ENCODE data around the gene PXK.

The PXK gene

DNA sequence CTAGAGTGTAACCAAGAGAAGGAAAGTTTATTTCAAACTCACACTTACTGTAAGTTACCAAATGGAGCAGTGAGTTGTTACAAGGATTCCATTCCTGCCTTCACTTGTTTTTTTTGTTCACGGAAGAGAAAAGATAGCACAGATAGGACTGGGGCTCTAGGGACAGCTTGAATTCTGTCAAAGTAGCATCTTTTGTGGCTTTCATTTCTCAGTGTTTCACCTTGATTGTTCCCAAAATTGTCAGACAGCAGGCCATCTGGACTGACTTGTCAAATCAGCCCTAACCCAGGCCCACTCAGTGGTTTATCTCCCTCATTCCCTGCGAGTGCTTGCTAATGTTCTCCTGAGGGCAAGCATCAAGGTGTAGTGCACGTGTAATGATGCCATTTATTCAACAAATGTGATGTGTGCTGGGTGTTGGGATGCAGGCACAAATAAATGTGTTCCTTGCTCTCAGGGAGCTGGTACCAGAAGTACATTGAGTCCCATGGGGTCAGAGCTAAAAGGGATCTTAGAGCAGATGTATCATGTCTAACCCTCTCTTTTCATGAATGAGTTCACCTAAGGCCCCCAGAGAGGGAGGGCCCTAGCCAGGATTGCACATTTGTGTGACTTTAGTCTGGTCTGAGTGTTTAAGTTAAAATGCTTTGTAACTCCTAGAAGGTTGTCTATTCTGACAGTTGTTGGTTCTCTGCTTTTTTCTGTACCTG, 51.8 kb downstream of the PXK start:
- no peak for ATAC-seq

DNA sequence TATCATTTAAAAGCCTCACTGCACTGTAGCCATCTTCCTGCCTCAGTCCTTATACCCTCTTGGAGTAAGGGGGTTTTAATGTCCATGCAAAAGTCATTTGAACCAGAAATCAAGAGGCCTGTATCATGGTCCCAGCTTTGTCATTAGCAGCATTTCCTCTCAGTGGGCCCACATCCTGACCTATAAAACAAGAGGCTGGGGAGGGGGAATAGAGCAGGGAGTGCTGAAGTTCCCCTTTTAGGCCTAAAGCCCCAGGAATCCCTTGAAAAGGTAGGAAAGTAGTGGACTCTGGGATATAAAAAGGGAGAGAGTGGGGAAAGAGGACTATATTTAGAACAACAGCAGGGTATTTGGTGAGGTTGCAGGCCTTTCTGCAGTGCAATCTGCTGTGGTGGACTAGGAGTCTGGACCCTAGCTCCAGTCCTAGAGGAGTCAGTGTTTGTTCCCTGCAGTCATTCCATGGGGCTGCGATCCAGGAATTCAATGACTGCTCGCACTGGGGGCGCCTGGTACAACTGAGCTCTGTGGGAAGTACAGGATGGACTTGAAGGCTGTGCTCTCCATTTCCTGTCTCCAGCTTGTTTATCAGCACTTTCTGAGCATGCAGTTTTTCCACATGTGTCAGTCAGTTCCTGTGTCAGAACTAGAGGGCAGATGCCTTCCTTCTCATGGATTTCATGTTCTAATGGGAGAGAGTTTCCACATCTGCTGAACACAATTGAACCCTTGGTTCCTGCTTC, 54.1 kb downstream of the PXK start:
- ATAC-seq, result no peak

DNA sequence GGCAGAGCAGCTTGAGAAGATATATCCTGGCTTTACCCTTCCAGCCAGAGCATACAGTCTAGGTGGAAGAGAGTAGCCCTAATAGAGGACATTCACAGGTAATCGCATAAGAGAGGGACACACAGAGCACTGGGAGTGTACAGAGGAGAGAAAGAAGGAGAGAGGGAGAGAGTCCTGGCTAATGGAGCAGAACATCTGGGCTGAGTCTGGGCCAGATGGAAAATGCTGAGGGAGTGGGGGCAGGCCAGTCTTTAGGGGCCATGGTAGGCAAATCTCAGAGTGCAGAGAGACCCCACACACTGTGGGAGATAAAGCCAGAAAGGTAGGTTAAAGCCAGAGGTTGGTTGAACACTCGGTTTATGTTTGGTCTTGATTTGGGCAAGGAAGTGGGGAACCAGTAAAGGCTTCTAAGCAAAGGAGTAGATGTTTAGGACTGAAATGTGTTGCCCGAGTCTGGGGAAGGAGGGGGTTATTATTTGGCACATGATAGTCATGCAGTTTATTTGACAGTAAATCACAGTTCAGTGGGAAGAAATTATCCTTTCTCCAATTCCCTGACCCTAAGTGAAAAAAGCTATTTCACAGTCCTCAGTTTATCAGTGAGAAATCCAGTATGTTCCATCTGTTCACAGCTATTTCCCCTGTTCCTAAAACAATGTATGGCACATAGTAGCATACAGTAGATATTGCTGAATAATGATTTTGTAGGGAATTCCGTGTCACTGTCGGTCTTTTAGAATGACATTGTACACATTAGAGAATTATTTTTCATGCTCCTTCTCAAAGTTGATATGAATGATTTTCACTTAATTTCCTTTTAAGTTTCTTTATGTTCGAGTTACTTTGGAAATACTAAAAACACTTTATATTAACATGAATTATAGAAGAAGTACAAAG, 55.2 kb downstream of the PXK start:
- no peak for ATAC-seq

DNA sequence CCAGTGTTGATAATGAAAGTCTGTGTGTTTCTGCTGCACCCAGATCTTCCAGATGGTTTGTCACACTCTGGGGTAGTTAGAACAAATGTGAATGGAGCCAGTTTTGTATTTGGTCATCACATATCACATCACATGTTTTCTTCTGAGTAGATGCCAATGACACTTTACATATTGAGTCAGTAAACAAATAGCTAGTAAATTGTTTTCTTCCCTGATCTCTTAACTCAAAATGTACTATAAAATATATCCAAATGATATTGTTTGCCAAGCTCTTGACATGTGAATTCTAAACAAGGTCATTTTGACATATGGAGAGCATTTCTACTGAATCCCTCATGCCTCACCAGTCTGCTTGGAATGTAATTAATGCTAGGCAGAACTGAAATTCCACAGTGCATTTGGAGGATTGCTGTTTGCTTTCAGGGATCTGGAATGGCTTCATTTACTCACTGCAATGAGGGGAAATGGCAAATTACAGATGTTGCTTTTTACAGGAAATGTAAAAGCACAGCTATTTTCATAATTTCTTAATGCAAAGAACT, 55.9 kb downstream of the PXK start:
- ATAC-seq, result no peak

DNA sequence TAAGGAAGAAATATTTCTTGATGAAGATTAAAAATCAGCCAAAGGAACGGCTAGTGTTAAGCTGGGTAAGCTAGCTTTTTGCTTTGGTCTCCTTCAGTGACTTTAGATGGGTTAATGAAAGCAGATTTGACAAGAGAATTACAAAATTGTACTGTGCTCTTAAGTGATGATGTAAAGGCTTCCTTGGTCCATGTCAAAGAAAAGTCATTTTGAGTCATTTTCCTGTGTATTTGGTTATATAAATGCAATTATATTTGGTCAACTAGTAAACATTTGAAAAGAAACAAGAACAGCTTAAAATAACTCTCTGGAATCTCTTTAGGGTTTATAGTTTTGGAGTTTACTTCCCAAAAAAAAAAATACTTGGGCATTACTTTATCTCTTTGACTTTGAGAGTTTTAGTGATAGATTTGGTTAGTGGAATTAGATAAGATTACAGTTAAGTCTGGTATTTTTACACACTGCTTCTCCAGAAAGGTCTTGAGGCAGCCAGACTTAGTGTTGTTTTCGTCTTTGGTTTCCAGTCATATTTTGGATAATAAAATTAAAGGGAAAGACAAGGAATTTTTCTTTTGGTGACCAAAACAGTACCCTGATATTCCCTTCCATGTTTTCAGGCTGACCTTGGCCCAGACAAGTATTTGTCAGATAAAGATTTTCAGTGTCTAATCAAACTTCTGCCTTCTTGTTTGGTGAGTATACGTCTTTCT, 58.6 kb downstream of the PXK start:
- no peak for ATAC-seq

DNA sequence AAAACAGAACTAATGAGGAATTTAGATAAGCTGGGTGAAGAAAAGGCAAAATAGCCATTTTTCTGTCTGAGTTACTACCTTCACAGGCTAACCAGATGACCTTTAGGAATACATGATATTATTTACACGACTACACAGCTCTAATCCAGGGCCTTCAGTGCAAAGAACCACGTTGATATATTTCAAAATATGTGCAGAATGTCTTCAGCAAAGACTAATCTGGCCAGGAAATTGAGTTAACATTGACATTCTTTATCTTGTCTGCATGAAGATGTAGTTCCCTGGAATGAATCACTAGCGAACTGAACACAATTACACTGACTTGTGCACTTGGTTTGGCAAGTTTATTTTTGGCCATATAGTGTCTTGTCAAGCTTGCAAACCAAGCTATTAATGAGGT, 59.5 kb downstream of the PXK start:
- ATAC-seq, result no peak

DNA sequence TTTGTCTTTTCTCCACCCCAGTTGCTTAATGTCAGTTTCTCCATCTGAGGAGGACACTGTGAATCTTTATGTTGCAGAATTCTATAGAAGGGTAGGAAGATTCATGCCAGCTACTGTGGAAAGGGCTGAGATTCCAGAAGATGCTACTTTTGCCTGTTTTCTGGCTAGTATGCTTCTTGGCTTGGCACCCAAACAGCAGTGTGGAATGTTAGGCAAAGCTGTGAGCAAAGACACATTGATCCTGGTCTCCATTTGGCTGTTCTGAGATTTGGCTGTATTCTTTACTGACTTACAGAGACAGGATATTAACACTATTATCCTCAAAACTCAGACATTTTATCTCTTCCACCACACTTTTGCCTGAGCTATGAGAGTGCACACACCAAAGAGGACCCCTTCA, 61.6 kb downstream of the PXK start:
- no peak for ATAC-seq

DNA sequence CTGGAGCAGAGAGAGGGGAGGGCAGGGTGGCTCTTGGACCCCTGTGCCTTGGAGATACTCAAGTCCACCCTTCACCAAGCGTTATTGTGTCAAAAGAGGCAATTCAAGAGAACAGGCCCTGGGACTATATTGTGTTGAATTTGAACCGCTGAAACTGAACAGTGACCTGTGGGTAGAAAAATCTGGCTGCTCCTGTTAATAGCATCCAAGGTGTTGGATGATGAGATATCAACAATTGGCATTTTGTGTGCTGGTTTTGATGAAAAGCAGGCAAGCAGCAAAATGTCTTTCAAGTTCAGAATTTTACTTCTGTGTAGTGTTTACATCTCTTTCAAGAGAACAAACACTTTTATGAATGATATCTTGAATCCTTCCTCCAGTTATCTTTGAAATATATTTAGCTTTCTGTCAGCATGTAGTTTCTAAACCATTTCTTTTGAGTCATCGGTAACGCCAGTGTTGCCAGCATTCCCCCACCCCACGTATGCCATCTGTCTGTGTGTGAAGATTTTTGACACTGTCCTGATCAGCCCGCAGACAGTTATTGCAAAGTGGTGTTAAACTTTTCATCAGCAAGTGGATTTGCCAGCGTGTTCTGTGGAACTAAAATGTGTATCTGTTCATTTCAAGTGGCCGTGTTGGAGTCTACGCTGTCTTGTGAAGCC, 66.1 kb downstream of the PXK start:
- no peak for ATAC-seq

DNA sequence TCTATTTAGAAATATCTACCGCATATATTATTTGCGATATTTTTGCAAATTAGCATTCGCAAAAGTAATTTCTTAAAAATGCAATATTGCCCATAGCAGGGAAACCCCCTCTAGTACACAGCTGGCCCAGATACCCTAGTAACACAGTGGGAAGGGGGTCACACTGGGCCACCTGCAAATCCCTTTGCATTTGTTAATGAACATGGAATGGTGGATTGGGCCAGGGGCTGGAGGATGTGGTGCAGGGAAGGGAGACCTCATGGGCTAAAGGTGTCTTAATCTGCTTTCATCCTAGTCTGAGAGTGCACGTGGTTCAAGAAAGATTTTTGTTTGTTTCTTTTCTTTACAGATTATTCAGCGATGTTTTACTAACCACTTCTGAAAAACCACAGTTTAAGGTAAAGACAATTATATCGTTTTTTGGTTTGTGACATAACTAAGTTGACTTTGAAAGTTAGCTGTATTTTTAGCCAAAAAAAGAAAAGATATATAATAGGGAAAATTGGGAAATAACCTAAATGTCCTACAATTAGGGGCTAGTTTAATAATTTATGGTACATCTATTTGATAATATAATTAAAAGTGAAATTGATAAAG, 70.9 kb downstream of the PXK start:
- ATAC-seq, result no peak

DNA sequence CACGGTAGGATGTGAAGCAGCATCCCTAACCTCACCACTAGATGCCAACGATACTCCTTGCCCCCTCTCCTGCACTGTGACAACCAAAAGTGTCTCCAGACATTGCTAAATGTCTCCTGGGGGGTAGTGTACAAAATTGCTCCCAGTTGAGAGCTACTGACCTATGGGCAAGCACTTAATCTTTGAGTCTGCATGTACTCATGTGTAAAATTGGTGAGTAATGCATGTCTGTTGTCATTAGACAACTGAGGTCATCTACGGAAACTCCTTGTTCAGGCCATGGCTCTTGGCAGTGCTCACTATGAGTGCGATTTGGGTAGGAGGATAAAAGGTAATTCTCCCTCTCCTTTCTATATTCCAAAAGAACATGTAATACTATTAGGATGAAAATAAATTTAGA, 71.7 kb downstream of the PXK start:
- ATAC-seq, result peak; percentile 20 to 32

DNA sequence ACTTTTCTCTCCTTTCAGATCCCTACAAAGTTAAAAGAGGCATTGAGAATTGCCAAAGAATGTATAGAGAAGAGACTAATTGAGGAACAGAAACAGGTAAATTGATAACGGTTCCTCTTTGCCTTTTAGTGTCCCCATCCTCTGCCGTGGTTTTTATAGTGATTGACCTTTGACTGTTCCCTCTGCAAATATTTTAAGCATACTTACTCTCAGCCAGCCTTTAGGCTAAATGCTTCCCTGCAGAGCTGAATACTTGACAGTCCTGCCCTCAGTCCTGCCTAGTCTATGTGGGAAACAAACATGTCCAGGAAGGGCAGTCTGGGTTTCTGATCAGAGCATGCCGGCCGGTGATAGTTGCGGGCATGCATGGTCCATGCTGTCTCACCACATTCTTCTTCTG, 76.2 kb downstream of the PXK start:
- no peak for ATAC-seq

DNA sequence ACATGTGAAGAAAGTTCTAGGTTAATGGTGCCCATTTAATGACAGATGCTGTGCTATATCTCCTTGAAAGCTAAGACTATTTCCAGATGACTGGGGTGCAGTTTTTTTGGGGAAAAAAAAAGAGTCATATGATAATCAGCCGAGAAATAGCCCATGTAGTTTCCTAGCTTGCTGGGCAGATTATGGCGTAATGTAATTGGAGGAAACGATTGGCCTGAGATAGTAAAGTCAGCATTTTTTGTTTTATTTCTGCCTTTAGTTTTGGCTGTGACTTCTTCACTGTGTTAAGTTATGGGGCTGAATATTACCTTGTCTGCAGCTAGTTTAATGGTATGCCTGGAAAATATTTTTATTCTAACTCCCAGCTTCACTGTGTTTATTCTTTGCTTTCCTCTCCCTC, 77.0 kb downstream of the PXK start:
- ATAC-seq, result no peak

DNA sequence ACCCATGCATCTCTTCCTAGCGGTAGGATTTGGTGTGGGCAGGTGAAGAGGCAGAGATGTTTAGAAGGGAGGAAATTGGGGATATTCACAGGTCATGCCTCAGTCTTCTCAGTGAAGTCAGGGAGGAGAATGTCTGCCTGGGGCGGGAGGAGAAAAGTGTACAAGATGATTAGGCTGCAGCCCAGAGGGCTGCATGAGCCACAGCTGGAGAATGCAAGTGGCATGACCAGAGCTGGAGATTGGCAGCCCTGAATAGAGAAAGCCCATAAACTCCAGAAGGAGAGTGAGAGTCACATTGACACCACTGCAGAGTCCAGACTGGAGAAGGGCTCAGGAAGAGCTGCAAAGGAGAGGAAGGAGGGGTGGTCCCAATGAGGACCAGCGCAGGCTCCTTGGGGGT, 78.3 kb downstream of the PXK start:
- ATAC-seq, result no peak

DNA sequence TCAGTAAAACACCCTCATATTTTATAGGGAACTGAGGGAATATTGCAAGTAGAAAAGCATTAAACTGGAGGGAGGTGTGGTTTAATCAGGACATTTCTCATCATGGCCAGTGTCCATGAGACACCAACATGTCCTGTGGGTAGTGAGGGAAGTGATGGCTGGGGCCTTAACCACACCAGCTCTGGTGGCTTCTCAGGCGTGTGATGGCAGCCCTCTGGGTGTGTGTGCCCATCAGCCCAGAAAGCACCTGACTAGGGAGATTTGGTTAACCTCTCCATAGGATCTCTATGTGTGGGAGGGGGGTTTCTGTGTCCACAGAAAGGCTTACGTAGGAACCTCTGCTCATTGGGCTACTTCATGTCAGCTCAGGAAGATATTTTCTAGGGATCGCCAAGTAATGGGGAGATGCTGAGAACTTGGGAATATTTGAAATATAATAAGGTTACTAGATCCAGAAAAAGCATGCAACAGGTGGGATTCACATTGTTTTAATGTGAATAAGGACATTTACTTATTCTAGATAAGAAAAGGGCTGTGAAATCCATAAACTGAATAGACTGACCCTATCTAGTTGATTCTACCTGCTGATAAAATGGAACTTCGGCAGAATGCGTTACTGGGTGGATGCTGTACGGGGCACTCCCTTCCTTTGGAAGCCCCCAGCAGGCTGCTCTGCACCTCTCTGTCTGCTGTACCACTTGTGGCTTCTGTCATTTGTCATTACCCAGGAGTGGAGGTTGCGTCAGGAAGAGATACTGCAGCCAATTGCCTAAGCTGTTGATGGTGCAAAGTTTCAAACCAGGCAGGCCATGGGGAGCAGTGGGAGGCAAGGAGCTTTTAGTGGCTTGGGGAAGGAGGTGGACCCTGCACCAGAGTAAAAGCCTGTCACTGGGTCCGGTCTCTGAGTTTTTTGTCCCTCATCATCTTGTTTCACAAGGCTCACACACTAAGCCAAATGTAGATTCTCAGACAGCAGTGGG, 79.4 kb downstream of the PXK start:
- no peak for ATAC-seq

DNA sequence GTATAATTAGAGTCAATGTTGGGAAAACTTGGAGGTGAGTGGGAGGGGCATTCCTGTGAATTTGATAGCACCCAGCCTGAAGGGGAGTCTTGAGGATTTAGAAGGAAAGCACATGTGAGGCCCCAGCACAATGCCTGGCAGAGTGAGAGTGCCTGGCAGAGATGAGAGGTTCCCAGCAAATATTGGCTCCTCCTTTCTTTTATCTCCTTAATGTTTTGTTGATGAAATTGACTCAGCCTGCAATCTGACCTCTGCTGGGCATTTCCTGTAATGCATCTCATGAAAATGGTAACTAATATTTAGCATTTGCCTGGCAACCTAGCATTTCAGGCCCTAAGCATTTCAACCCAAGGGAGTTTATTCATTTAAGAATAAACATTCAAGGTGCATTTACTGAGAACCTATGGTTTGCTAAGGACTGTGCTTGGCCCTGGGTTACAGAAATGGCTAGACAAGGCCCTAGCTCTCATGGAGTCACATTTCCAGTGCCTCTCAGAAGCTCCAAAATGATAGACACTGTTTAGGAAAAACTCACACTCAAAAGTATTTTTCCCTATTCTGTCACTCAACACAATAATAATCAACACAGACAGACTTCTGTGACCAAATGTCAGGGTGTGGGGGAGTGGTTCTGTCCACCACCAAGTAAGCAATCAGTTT, 82.0 kb downstream of the PXK start:
- ATAC-seq, result peak in 1 of 2 donors; percentile 63

DNA sequence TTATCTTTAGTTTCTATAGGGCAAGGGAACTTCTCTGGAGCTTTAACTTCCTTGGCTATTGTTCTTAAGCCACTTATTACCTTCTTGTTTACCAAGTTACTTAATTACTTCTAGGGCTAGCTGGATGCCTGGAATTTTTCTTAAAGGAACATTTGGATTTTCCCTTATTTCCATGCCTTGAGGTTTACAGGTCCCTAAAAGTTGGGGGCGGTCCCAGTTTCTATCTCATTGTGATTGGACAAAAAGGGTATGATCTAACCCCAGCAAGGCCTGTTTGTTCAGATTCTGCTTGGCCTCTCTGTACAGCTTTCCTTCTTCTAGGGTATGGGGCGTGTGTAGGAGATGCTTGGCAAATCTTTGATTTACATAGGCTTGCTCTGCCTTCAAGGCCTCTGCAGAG, 83.5 kb downstream of the PXK start:
- no peak for ATAC-seq

DNA sequence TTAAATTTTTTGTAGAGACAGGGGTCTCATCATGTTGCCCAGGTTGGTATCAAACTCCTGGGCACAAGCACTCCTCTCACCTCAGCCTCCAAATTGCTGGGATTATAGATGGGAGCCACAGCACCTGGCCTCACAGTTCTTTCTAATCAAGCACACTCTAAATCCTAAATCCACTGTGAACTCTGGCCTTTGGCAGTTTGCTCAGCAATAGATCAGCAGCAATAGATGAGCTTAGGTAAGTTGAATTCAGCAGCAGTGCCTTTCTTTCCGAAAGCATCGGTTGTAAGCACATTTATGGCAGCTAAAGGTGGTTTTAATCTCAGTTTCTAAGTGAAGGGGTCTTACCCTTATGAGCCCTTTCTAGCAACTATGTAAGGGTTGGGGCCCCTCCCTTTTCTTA, 84.4 kb downstream of the PXK start:
- no peak for ATAC-seq

DNA sequence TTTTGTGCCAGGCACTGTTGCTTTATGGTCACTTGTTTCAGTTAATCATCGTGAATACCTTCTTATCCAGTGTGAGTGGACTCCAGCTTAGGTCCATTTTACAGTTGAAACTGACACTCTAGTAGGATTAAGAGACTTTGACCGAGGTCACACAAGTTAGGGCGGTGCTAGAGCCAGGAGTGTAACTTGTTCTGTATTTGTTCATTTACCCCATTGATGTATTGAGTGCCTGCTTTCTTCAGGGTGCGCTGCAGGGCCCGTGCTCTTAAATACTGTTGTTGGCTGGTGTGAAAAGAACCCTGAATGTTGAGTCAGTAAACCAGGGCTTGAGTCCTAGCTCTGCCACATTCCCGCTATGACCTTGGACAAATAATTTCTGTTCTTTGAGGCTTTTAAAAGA, 85.5 kb downstream of the PXK start:
- ATAC-seq, result no peak

DNA sequence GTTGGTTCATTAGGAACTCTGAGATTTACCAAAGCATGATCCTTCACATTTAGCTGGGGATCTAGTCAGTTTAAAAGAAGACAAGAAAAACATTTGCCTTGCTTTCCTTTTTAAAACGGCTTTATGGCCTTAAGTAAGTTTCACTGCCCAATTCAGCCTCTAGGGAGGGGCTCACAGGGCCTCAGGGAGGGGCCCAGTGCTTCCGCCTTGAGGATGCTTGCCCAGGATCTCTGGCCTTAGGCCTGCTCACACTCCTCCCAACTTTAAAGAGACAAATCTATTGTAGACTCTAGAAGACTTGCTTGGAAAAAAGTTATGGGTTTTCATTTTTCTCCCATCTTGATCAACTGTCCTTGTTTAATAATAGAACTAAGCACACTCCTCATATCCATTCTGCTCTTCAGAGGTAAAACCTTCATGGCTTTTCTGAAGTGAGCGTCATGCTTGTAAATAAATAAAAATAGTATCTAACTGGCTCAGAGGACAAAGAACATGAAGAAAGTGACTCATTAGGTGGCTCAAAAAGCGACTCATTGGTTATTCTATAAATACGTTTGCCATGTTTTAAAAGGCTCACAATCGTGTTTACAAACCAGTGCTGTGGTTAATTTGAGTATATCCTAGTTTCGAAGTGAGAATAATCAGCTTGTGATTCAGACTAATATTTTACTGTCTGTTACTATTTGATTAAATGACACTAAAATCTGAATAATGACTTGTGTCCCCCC, 87.3 kb downstream of the PXK start:
- ATAC-seq, result peak; percentile 68 to 79
